D341Med (cell line): ENCODE data around the gene OXCT2.

ENCODE experiments used
- DNase-seq: peaks from one replicate; pipeline ENCODE4 v3.0.0; 2012; ENCODE audit warnings: low spot score

The OXCT2 gene

DNA sequence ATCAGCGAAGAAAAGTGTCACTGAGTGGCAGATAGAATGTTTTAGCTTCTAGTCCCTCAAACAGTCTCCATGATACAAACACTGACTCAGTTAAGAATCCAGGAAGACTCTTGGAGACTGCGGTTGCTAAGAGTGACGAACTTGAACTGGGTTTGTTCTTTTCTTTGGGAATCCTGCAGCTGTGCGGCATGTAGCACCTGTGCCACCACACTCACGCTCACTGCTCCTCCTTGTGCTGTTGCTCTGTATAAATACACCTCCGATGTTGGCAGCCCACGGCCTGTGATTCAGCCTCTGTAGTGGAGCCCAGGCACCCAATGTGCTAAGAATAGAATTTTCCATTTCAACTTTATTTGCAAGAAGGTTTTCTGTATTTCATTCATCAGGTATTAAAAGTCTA is 38.0 kb downstream of the OXCT2 start:
- DNase-seq = no peak

GRCh38 chr1:39732730-39733129 is 38.4 kb downstream of the OXCT2 start:
- DNase-seq = no peak

DNA sequence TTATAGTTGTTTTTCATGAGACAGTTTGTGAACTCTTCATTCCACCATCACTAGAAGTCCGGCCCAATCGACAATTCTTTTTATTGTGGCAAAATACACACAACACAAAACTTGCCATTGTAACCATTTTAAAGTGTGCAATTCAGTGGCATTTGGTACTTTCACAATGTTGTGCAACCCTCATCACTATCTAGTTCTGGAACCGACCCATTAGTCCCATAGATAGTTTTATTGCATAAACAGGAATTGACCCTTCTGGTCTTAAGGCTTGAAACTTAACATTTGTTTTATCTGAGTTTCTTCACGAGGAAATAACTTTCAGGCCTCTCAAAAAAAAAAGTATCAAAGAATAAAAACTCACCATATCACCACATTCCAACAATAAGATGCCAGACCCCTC is 41.3 kb downstream of the OXCT2 start:
- DNase-seq = no peak

DNA sequence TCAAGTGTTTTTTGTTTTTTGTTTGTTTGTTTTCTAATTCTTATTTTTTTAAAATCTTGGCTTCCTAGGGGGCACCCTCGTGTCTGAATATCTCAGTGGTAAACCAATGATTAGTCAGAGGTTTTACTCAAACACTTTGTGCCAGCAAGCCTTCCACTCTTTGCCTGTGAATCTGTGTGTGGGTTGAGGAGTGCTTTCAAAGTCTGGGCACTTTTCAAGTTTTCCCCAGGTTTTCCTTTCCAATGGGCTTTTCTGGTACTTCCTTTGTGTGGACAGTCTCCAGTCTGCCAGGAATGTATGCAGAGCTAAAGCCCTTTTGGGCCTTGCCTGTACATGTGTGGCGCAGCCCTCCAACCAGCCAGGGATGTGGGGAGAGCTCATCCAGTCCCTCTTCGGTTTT is 42.1 kb downstream of the OXCT2 start:
- DNase-seq = no peak

GRCh38 chr1:39727932-39728317 is 43.2 kb downstream of the OXCT2 start:
- DNase-seq = no peak

- DNase-seq = no peak
These were observed 43.8 kb downstream of the OXCT2 start for GRCh38 chr1:39727221-39727931.

DNA sequence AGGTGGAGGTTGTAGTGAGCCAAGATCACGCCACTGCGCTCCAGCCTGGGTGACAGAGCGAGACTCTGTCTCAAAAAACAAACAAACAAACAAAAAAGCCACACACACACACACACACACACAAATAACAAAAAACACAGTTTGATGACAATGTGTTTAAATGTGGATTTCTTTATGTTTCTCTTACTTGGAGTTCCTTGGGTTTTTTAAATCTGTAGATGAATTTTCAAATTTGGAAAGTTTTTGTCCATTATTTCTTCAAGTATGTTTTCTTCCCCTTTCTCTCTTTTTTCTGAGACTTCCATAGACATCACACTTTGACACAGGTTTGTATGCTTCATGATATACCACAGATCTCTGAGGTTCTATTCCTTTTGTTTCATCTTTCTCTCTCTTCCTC is 44.5 kb downstream of the OXCT2 start:
- no peak for DNase-seq

GRCh38 chr1:39722495-39722894 is 48.7 kb downstream of the OXCT2 start:
- DNase-seq = no peak

DNA sequence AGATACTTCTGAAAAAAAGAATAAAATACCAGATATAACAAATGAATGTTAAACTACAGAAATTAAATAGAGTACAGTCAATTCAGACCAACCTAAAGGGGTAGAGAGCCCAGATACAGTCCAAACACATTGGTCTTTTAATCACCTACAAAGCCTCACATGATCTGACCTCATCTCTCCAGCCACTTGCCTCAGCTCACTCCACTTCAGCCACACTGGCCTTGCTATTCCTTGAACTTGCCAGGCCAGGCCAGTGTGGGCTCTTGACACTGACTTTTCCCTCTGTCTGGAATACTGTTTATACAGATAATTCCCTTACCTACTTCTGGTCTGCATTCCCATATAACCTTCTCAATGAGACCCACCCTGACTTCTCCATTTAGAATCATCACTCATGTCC is 49.5 kb downstream of the OXCT2 start:
- no peak for DNase-seq

- peak; percentile 32 for DNase-seq
These were observed 50.8 kb downstream of the OXCT2 start for GRCh38 chr1:39720094-39720999.
